Right renal pelvis (tissue), 4 donors: ENCODE data around the gene AMZ1. TPM values are rescaled to one million over a fixed set of nuclear protein-coding genes. Genes with fewer than 3 reads are reported as not detected.
"Not testable (repeated sequence)": the region's sequence is repeated elsewhere in the genome, so short reads cannot be mapped to it uniquely, and the experiment has no call there.

Source experiments
- DNase-seq, 4 donors: peaks; one replicate each; pipeline ENCODE4 v3.0.0-alpha.2; 2013; ENCODE audit warnings: low read depth in 4 of 4, low spot score in 3 of 4, missing footprints in 1 of 4
- polyA plus RNA-seq, 4 donors: library from polyadenylated mRNA; unstranded; fragments of 120-200 nt; gene quantifications; one replicate each; pipeline ENCODE4 v1.2.1, GENCODE V29; 2013; ENCODE audit not compliant: insufficient read length in 4 of 4

The AMZ1 gene
- polyA plus RNA-seq, 4 donors: 0.08 to 0.12 (median 0.10) TPM; not detected in 1

DNA sequence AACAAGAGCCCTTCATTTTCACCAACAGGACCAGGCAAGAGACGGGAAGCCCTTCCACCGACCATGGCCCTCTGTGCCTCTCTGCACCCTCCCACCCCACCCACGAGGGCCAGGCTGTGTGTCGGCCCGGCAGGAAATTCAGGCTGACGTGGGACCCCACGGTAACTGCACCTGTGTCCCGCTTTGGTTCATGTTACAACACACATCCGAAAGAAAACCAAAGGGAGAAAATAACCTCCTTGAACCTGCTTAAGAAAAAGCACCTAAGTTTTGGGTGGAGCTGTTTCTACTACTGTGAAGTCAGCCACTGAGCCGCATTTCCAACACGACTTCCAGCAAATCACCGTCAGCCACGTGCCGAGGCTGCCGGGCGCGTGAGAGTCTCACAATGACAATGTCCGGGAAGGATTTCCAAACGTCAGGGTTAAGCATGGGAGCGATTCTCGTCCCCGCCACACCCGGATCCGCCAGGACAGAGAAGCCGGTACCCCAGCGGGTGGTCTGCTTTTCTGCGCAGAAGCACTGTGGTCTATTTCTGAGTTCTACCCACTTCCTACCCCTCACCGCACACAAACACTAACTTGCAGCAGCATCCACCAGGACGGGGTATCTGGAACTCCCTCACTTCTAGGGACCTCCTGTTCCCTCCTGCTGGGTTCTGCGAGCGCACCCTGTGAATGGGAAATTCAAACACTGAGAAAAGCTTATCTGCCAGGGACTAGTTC is 36.6 kb downstream of the AMZ1 start:
- no peak for DNase-seq

DNA sequence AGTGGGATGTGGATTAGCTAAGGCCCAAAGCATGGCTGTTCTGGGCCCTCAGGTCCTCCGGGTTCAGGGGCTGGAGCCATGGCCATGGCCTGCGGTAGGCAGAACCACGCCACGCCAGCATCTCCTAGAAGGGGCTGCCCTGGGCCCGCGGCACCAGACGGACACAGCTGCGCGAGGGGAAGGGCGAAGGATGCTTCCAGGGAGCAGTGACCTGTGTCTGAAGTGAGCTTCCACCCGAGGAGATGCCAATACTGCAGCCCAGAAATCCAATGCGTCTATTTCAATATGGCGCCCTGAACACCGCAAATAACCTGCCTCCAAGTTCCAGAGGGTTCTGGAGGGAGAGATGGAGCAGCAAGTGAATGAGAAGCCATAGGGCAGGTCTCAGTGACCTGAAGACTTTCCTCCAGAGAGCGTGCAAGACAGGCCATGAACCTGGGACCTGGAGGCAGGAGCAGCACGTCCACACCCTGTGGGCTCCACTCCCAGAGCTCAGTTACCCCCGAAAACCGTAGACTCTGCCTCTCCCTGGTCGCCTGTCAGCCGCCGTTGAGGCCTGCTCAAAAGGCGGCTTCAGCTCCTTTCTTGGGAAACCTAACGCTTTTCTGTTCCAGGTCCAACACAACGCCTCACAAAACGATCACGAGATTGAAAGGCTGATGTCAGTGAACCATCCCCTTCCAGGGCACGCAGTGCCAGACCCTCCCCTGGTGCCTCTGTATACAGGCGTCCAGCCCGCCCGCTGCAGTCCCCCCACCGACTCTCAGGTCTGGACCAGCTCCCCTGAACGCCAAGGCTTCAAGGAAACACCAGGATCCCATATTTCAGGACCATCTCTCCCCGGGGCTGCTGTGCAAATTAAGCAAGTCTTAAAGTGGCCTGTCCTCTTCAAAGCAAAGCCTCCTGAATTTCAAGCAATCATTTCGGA is 37.4 kb downstream of the AMZ1 start:
- no peak for DNase-seq

DNA sequence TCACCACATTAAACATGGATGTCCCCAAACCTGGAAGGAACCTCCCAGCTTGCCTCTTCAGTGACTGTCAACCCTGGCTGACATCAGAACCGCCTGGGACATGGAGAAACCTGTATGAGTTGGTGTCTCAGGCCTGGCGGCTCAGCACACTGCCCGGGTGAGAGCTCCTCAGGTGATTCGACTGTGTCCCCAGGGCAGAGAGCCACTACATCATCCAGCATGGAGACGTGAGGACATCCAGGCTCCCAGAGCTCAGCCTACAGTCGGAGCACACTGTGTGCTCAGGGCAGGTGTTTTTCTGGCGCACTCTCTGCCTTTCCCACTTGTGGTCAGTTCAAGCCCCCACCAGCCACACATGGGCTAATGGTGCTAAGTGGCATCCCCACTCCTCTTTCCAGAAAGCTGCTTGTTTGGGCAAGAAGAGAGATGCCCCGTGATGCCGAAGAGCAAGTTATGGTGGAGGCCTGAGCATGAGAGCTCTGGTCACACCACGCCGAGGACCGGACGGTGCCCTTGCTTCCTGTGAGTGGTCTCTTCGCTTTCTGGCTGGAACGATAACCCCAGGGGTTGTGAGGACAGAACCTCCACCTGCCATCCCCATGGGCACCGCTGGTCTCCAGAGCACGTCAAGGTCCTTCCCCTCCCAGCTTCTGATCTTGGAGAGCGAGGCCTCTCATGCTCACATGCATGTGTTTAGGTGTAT is 38.5 kb downstream of the AMZ1 start:
- no peak for DNase-seq

DNA sequence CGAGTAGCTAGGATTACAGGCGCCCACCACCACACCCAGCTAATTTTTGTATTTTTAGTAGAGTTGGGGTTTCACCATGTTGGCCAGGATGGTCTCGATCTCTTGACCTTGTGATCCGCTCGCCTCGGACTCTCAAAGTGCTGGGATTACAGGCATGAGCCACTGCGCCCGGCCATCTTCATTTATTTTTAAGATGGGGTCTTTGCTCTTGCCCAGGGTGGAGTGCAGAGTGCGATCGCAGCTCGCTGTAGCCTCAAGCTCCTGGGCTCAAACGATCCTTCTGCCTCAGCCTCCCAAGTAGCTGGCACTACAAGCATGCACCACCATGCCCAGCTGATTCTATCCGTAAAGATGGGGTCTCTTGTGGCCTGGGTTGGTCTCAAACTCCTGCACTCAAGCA is 39.2 kb downstream of the AMZ1 start:
- DNase-seq: not testable (repeated sequence)

DNA sequence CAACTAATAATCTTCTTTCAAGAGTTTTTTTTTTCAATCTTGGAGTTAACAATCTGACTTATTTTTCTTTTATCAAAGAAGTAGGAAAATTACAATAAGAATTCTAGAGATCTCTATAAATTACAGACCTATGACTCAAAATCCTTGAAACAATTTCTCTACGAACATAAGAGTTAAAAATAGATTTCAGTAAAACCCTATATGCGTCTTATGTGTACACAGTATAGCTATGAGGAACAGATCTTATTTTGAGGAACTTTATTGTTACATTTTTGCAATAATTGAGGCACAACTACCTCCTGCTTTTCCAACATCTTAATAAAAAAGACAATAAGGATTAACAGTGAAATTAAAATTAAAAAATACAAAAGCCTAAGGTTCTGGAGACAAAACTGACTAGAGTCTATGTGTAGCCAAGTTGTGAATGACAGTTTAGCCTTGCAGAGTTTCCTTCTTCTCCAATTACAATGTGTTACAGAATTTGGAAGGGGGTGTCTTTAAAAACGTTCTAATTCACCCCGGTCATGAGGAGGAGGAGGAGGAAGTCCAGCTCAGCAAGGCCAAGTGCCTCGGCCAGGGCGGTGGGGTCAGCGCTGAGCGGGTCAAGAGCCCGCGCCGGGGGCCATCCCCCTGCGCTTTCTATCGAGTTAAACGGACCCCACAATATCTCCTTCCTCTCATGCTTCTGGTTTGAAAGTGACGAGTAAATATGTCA is 40.5 kb downstream of the AMZ1 start:
- DNase-seq: no peak

DNA sequence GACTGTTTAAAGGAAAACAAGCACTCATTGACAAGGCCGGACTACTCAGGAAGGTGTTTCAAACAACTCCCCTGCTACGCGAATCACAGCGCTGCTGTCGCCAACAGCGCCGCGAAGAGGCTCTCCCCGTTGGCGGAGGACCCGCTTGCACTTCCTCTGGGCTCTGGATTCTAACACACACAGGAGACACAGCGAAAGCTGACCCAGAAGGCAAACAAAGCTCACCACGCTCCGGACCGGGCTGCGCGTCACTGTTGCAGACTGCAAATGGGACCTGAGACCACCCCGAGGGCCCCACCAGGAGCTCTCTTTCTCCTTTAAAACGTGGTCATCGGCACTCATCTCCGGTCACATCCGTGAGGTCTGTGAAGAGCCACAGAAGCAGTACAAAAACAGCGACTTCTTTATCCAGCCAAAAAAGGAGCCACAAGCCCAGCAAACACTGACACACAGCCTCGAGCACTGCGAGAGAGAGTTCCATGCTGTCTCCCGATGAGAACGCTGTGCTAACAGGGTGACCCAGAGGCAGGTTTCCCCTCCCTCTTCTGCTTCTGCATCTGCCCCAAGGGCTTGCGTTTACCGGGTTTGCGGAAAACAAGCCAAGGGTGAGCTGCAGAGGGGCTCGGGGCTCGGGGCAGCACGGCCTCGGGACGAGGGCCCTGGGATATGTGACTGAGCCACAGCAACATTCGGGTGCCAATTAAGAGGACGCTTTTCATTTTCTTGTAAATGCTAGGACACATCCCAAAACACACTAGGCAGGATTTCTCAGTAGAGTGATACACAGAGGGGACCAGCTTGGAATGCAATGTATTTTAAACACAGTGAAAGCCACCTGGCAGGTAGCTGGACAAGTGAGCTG is 41.3 kb downstream of the AMZ1 start:
- no peak for DNase-seq

DNA sequence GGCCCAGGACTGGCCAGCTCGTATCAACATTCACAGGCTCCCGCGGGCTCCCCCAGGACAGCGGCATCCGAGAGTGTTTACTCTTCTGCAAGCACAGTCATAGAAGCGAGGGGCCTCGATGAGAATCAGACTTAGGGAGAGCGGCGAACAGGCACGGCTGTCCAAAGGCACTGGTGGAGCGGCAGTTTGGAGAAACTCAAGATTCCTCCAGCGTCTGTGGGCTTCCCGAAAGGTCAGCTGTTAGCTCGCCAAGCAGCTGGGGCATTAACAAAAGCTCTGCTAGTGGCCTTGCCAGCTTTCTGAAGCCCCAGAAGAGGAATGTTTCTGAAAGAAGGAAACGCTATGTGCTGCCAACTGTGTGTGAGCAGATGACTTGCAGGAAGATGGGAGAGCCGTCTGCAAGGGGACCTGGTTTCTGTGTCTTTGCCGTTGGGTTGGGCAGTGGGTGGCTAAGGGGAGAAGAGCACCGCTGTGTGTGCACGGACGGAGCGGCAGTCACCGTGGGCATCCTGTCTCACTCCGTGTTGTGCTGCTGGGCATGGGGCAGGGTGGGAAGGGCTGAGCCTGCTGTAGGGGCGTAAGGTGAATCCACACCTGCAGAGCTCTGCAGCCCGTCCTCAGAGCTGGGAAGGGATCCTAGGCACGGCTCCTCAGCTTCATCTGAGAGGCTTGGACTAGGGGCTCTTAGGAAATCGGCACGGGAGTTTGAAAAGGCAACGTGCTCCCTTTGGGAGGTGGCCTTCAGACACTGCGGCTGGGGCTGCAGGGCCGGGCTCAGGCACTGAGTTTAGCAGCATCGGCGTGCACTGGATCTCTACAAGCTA is 42.1 kb downstream of the AMZ1 start:
- DNase-seq: no peak

DNA sequence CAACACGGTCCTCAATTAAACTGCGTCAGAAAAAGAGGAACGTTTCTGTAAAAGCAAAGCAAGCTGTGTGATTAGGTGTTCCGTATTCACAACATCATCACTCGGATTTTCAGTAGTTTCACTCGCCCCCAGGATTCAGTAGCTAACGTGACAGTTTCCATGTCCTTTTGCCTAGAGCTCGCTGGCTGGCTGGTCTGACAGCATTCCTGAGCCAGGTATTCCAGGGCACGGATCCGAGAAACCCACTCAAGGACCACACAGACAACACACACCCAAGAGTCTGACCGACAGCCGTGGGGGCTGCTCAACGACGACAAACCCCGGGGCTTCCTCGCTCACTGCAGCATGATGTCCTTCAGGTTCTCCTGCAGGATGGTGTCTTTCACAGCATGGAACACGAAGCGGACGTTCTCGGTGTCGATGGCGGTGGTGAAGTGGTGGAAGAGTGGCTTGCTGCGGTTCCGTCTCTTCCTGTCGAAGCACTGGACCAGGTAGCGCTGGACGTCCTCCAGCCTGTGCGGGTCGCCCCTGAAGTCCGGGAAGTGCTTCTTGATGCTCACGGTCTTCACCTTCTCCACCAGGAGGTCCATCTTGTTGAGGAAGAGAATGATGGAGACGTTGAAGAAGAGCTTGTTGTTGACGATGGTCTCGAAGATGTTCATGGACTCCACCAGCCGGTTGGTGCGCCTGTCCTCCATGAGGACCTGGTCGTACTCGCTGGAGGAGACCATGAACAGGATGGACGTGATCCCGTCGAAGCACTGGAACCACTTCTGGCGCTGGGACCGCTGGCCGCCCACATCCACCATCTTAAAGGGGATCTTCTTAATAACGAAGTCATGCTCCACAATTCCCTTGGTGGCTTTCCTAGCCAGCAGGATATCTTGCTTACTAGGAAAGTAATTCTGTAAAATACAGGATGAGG is 43.1 kb downstream of the AMZ1 start:
- DNase-seq: no peak

DNA sequence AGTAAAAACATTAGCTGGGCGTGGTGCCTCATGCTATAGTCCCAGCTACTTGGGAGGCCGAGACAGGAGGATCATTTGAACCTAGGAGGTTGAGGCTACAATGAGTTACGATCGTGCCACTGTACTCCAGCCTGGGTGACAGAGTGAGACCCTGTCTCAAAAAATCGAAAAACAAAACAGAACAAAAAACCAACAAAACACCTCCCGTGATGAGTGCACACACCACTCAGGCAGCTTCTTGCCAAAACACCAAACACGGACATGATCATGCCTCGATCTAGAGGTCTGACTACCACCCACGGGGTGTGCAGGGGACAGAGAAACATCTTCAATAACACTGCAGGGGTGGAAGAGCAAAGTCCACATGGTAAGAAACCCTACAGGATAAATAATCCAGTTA is 44.4 kb downstream of the AMZ1 start:
- DNase-seq: no peak

DNA sequence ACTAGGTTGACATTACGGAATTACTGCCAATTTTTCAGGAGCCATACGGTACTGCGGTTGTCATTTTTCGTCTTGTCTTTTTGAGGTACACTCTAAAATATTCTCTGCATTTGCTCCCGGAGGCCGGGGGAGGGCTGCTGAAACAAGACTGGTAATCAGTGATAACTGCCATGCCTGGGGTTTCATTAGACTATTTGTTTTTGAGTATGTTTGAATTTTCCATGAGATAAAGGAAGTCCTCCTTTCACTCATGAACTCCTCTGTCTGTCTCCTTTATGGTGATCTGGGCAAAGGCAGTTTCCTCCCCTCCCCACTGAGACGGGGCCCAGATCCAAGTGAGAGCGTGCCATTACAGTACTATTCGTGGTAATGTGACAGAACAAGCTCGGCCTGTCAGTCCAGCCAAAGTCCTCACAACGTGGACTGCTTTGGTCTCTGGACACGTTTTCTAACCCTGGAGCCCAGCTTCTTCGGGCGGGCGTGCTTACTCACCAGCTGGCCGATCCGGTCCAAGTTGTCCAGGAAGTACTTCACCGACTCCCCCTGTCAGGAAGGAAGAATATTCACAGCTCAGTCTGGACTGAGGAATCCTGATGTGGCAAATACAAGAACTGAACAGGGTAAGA is 45.1 kb downstream of the AMZ1 start:
- no peak for DNase-seq

DNA sequence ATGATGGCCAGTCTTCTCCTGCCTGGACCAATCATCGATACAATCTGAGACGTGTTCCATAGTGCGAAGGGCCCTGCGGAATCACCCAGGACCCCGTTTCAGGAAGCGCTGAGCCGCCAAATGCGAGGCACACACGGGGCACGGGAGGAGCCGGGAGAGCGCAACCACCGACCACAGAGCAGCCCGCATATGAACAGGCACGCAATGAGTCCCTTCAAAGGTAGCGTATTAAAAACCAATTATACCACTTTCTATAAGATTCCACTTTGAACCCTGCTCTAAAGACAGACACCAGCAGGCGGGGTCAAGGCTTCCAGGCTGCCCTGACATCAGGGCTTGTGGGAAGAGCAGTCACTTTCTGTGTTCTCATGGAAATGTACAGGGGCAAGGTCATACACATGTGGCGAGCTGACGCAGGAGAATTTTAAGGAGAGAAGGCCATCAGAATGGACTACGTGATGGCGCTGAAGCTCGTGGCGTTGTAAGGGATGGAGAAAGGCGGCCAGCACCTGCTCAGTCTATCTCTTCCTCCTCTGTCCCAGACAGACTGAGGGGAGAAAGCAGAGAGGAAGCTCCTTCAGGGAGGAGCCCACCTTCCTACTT is 46.2 kb downstream of the AMZ1 start:
- DNase-seq: no peak

DNA sequence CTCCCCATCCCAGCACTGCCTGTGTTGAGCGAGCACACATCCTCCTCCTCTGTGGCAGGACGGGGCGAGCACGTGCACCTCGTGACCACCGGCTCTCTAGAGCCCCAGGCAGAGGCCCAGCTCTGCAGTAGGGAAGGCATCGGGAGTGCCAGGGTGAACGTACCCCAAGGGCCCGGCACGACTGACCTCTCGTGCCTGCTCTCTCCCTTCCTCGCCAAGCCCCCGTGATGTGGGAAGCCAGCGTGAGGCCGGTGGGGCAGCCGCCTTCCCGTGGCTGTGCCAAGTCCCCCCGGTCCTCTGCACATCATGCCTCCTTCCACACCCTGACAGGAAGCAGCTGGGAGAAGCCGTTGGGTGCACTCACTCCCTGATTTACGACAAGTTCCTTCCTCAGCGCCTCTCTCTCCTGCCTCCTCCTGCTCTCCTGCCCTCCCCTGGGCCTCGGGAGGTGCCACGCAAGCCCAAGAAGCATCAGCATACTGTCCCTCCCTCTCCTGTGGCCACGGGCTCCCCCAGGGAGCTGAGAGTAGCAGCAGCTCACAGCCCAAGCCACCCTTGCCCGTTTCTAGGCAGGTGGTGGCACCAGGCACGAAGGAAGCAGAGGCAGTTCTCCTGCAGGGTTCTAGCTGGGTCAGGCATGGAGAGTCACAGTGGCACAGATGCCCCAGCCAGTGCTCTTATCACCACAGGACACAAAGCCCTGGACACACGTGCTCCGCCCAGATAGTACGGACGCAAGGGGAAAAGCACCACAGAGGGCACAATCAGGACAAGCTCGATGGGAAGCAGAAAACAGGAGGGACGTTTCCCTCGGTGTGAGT is 47.0 kb downstream of the AMZ1 start:
- DNase-seq: no peak

DNA sequence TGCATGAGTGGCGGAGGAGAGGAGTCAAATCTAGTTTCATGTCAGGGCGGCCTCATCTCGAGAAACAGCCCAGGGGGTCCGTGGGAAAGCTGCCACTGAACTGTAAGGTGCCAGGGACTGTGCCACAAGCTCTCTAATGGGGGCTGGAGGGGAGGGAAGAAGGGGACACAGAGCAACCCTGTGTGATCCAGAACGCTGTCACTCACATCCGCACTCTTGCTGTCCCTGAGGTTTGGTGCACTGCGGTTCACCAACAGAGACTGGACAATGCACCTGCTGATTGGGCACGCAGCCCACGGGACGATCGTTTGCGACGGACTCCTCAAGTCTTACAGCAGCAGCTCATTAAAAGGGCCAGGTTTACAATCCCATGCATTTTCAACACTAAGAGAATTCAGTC is 47.7 kb downstream of the AMZ1 start:
- no peak for DNase-seq

DNA sequence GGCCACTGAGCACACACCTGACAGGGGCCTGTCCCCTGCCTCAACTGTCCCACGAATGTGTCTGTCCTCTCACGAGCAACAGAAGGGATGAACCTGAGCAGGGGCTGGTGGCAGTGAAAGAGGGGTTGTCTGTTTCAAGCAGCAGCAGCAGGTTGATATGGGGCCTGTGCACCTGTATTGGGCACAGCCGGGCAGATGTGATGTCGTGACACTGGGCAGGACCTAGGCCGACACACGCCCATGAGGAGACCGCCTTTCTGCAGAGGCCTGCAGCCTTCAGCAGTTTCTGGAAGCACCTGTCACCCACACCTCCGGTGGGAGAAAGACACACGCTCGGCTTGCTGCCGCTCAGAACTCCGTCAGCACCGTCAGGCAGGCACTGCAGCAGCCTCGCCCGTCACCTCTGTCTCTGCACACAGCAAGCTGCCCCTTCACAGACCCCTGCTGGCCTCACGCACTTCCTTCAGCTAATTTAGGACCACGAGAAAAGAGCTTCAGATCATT is 48.5 kb downstream of the AMZ1 start:
- no peak for DNase-seq

DNA sequence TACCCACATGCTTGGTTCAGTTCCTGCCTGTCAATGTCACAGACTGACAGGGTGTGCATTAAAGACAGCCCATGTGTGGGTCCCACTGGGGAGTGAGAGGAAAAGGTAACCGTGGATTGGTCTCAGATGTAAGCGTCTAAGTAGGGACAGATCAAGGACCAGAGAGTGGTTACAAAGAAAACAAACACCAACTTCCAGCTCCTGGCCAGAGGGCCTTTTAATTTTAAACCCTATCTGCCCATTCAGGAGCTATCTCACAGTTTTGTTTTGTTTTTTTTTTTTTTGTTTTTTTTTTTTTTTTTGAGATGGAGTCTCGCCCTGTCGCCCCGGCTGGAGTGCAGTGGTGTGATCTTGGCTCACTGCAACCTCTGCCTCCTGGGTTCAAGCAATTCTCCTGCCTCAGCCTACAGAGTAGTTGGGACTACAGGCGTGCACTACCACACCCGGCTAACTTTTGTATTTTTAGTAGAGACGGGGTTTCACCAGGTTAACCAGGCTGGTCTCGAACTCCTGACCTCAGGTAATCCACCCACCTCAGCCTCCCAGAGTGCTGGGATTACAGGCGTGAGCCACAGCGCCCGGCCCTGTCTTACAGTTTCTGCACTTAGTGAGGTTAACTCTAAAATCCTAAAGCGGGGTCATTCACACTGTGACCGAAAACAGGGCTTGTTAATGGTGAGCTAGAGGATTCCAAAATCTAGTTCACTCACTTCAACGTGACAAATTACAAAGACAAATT is 49.2 kb downstream of the AMZ1 start:
- not testable (repeated sequence) for DNase-seq
